Astrocyte of the cerebellum (primary cell): Measurements from ENCODE around the gene SLC17A5.

Experiments
- DNase-seq: peaks from one replicate; pipeline ENCODE4 v3.0.0-alpha.2; 2011; ENCODE audit warnings: low read depth
- H3K4me3 ChIP-seq: 2 replicates; pipeline ENCODE4 v1.5.1; 2011; ENCODE audit warnings: mild to moderate bottlenecking, low read depth, low read length, moderate library complexity
- CTCF ChIP-seq: IDR thresholded peaks from 2 replicates; pipeline ENCODE4 v1.5.1; 2012; ENCODE audit warnings: low read length, low read depth, moderate library complexity, mild to moderate bottlenecking; ENCODE audit errors: missing control alignments
- in situ Hi-C: cut with HindIII; loops from 2 replicates; pipeline ENCODE4 v1.10.0; 2017; ENCODE audit warnings: low sequenced_read_pairs

SLC17A5 gene

GRCh38 chr6:73666393-73666792 lies 12.6 kb upstream of the SLC17A5 start:
- in situ Hi-C loops = no loop called here
- TF ChIP-seq CTCF = no peak
- DNase-seq = no peak
- no peak overlapping the region for H3K4me3 ChIP-seq

DNA sequence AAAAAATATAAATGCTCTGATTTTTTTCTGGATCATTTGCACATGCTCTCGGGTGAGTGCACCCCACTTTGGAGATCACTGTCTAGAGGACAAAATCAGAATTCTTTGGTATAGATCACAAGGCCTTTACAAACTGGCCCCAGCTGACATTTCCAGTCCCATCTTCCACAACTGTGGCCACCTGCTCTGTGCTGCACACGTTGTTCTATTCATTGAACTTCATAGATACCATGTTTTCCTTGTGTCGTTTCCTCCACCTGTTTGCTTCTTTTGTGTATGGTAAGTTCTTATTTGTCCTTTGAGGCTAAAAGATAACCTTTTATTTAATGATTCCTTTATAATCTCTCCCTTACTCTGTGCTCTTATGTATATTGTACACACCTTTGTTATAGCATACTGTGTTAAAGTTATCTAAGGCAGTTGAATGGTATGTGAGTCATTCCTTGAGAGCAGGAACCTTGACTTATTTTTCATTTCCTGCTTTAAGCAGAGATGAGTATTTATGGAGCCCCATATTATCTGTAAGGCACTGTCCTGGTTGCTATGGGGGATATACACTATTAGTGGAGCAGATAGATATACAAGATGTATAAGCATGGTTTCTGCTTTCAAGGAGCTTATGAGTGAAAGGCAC lies 12.0 kb upstream of the SLC17A5 start:
- DNase-seq = no peak
- in situ Hi-C loops = no loop called here
- no peak for TF ChIP-seq CTCF
- H3K4me3 ChIP-seq = no peak overlapping the region

DNA sequence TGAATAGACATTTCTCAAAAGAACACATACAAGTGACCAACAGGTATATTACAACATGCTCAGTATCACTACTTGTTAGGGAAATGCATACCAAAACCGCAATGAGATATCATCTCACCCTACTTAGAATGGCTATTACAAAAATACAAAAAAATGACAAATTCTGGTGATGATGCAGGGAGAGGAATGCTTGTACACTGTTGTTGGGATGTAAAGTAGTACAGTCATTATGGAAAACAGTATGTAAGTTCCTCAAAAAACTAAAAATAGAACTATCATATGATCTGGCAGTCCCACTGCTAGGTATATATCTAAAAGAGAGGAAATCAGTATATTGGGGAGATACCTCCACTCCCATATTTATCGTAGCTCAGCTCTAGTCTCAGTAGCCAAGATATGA lies 10.9 kb upstream of the SLC17A5 start:
- in situ Hi-C loops = no loop called here
- no peak overlapping the region for H3K4me3 ChIP-seq
- no peak for TF ChIP-seq CTCF
- no peak for DNase-seq

DNA sequence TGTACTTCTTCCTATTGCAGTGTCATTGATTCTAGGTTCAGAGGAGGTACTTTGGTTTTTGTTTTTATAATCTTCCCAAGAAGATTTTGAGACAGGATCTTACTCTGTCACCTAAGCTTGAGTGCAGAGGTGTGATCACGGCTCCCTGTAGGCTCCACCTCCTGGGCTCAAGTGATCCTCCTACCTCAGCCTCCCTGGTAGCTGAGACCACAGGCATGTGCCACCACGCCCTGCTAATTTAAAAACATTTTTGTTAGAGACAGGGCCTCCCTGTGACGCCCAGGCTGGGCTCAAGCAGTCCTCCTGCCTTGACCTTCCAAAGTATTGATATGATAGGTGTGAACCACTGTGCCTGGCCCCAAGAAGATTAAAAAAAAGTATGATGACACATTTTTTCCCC lies 3.4 kb upstream of the SLC17A5 start:
- in situ Hi-C loops = no loop called here
- H3K4me3 ChIP-seq = no peak overlapping the region
- TF ChIP-seq CTCF = no peak
- DNase-seq = no peak

GRCh38 chr6:73656531-73657145 lies 2.8 kb upstream of the SLC17A5 start:
- no peak overlapping the region for H3K4me3 ChIP-seq
- in situ Hi-C loops = no loop called here
- DNase-seq = no peak
- no peak for TF ChIP-seq CTCF

GRCh38 chr6:73655341-73655917 lies 1.6 kb upstream of the SLC17A5 start:
- no peak for TF ChIP-seq CTCF
- in situ Hi-C loops = no loop called here
- DNase-seq = no peak
- H3K4me3 ChIP-seq = no peak overlapping the region
